Loucy (cell line): ENCODE measurements around the gene CAMKMT.

Source experiments
- CTCF ChIP-seq: fragments of 200-600 bp; sonication (generic); conservative IDR thresholded peaks from 2 replicates; pipeline ENCODE4 v1.5.1; 2014; ENCODE audit warnings: mild to moderate bottlenecking, antibody characterized with exemption, low read length
- EZH2phosphoT487 ChIP-seq: fragments of 200-600 bp; IDR thresholded peaks from 2 replicates; pipeline ENCODE4 v1.6.1; 2018; ENCODE audit warnings: antibody characterized with exemption, mild to moderate bottlenecking, moderate library complexity, borderline replicate concordance

- TF ChIP-seq CTCF (no peak), EZH2phosphoT487 (no peak)
Measured at GRCh38 chr2:44570271-44570670, 208.5 kb downstream of the CAMKMT start.
